ENCODE data around the gene SLC1A2. TPM values are rescaled to one million over a fixed set of nuclear protein-coding genes. Genes with fewer than 3 reads are reported as not detected.

SLC1A2 gene
- total RNA-seq, 1 donor from 2014 or later, result 0.98 TPM

GRCh38 chr11:35387111-35387982 is 32.0 kb downstream of the SLC1A2 start:
- no peak for DNase-seq (ENCODE audit: low spot score)
- intact Hi-C loops (cut with DNase I), result no loop called here
- ATAC-seq, result no peak

- DNase-seq (ENCODE audit: low spot score), result no peak
- intact Hi-C loops (cut with DNase I), result no loop called here
- no peak for ATAC-seq
Observed at GRCh38 chr11:35383953-35384352, 35.4 kb downstream of the SLC1A2 start.

- DNase-seq (ENCODE audit: low spot score) (no peak), ATAC-seq (no peak)
- intact Hi-C loops (cut with DNase I), result no loop called here
Observed at GRCh38 chr11:35381709-35382322, 37.5 kb downstream of the SLC1A2 start.

- ATAC-seq, result no peak
- DNase-seq (ENCODE audit: low spot score), result no peak
- intact Hi-C loops (cut with DNase I), result no loop called here
Observed at GRCh38 chr11:35380603-35381002, 38.8 kb downstream of the SLC1A2 start.

- intact Hi-C loops (cut with DNase I), result no loop called here
- DNase-seq (ENCODE audit: low spot score), result no peak
Observed at GRCh38 chr11:35377262-35377661, 42.1 kb downstream of the SLC1A2 start.

GRCh38 chr11:35376613-35377012 is 42.7 kb downstream of the SLC1A2 start:
- ATAC-seq (no peak), DNase-seq (ENCODE audit: low spot score) (no peak)
- intact Hi-C loops (cut with DNase I), result no loop called here

More at GRCh38 chr11:35377262-35377661, 42.1 kb downstream of the SLC1A2 start:
- no peak for ATAC-seq

GRCh38 chr11:35376118-35376510 is 43.2 kb downstream of the SLC1A2 start:
- peak; percentile 56 for ATAC-seq
- intact Hi-C loops (cut with DNase I), result no loop called here
- DNase-seq (ENCODE audit: low spot score), result no peak

- no peak for ATAC-seq
- intact Hi-C loops (cut with DNase I), result no loop called here
- no peak for DNase-seq (ENCODE audit: low spot score)
Observed at GRCh38 chr11:35375332-35376117, 43.8 kb downstream of the SLC1A2 start.

- intact Hi-C loops (cut with DNase I), result no loop called here
- ATAC-seq (no peak), DNase-seq (ENCODE audit: low spot score) (no peak)
Observed at GRCh38 chr11:35373284-35373933, 45.9 kb downstream of the SLC1A2 start.

- no peak for DNase-seq (ENCODE audit: low spot score)
- intact Hi-C loops (cut with DNase I), result no loop called here
- no peak for ATAC-seq
Observed at GRCh38 chr11:35372565-35373283, 46.6 kb downstream of the SLC1A2 start.

GRCh38 chr11:35367491-35367890 is 51.9 kb downstream of the SLC1A2 start:
- DNase-seq (ENCODE audit: low spot score), result no peak
- no peak for ATAC-seq
- intact Hi-C loops (cut with DNase I), result no loop called here

GRCh38 chr11:35366798-35367197 is 52.6 kb downstream of the SLC1A2 start:
- intact Hi-C loops (cut with DNase I), result no loop called here
- no peak for ATAC-seq

GRCh38 chr11:35365961-35366360 is 53.4 kb downstream of the SLC1A2 start:
- DNase-seq (ENCODE audit: low spot score), result no peak
- intact Hi-C loops (cut with DNase I), result no loop called here
- no peak for ATAC-seq

More at GRCh38 chr11:35366798-35367197, 52.6 kb downstream of the SLC1A2 start:
- no peak for DNase-seq (ENCODE audit: low spot score)

GRCh38 chr11:35365395-35365794 is 54.0 kb downstream of the SLC1A2 start:
- no peak for DNase-seq (ENCODE audit: low spot score)
- intact Hi-C loops (cut with DNase I), result no loop called here
- ATAC-seq, result no peak

GRCh38 chr11:35363854-35364780 is 55.2 kb downstream of the SLC1A2 start:
- DNase-seq (ENCODE audit: low spot score) (peak; percentile 74), ATAC-seq (peak; percentile 83)
- intact Hi-C loops (cut with DNase I), result no loop called here

- ATAC-seq, result peak; percentile 62
- intact Hi-C loops (cut with DNase I), result no loop called here
Observed at GRCh38 chr11:35363246-35363801, 56.0 kb downstream of the SLC1A2 start.

GRCh38 chr11:35362521-35362980 is 56.8 kb downstream of the SLC1A2 start:
- intact Hi-C loops (cut with DNase I), result no loop called here
- DNase-seq (ENCODE audit: low spot score), result no peak
- ATAC-seq, result no peak

More at GRCh38 chr11:35363246-35363801, 56.0 kb downstream of the SLC1A2 start:
- no peak for DNase-seq (ENCODE audit: low spot score)
